A673 (cell line): Measurements from ENCODE around the gene MUSK. TPM values are rescaled to one million over a fixed set of nuclear protein-coding genes. Genes with fewer than 3 reads are reported as not detected.
"Not testable (repeated sequence)": the region's sequence is repeated elsewhere in the genome, so short reads cannot be mapped to it uniquely, and the experiment has no call there.

Experiments used
- BruUV-seq: library from RNA; stranded (reverse); fragments of 400-500 nt; replicated peaks from 2 replicates; lab custom pipeline; 2021; lab: Mats Ljungman, UMichigan
- CTCF ChIA-PET: fragments of 300-600 bp; sonication (Branson Sonifier 250); formaldehyde crosslinking; loops from one replicate; lab custom pipeline; 2022; ENCODE audit warnings: antibody characterized with exemption; lab: Charles Lee
- POLR2A ChIA-PET: fragments of 300-600 bp; sonication (Branson Sonifier 250); formaldehyde crosslinking; loops from one replicate; lab custom pipeline; 2022; ENCODE audit warnings: antibody characterized with exemption; ENCODE audit not compliant: low non-redundant PET; lab: Charles Lee
- DNase-seq: peaks from one replicate; pipeline ENCODE4 v3.0.0-alpha.2; 2015; ENCODE audit warnings: low spot score
- H3K27ac ChIP-seq: fragments of 200-600 bp; sonication (generic); 2 replicates; pipeline ENCODE4 v1.5.1; 2016; ENCODE audit warnings: mixed run types, low read depth, mild to moderate bottlenecking, mixed read lengths, antibody characterized with exemption, low read length; ENCODE audit not compliant: poor library complexity, severe bottlenecking
- H3K27me3 ChIP-seq: fragments of 200-600 bp; sonication (generic); replicated peaks from 2 replicates; pipeline ENCODE4 v1.6.1; 2017; ENCODE audit warnings: mixed run types, low read depth, mild to moderate bottlenecking, mixed read lengths, antibody characterized with exemption, low read length; ENCODE audit not compliant: insufficient read depth, poor library complexity
- H3K36me3 ChIP-seq: fragments of 200-600 bp; sonication (generic); 2 replicates; pipeline ENCODE4 v1.6.1; 2016; ENCODE audit warnings: mixed run types, mild to moderate bottlenecking, mixed read lengths, antibody characterized with exemption, low read length; ENCODE audit not compliant: insufficient read depth, poor library complexity, severe bottlenecking
- H3K4me1 ChIP-seq: fragments of 200-600 bp; sonication (generic); 2 replicates; pipeline ENCODE4 v1.6.1; 2017; ENCODE audit warnings: mixed run types, mild to moderate bottlenecking, mixed read lengths, antibody characterized with exemption, low read length; ENCODE audit not compliant: insufficient read depth, poor library complexity, severe bottlenecking
- H3K4me3 ChIP-seq: fragments of 200-600 bp; sonication (generic); 2 replicates; pipeline ENCODE4 v1.5.1; 2016; ENCODE audit warnings: low read depth, mixed run types, mild to moderate bottlenecking, mixed read lengths, low read length; ENCODE audit not compliant: poor library complexity, severe bottlenecking
- H3K9me3 ChIP-seq: fragments of 200-600 bp; sonication (generic); 2 replicates; pipeline ENCODE4 v1.6.1; 2016; ENCODE audit warnings: mixed run types, low read depth, mild to moderate bottlenecking, mixed read lengths, antibody characterized with exemption, low read length; ENCODE audit not compliant: poor library complexity, severe bottlenecking
- CTCF ChIP-seq: fragments of 300-800, 200-600 bp; sonication (generic); conservative IDR thresholded peaks from 2 replicates; pipeline ENCODE4 v1.5.1; 2017; ENCODE audit warnings: low read depth, mild to moderate bottlenecking, antibody characterized with exemption, low read length, moderate library complexity, mixed read lengths
- EZH2 ChIP-seq: fragments of 200-600 bp; sonication (generic); IDR thresholded peaks from 2 replicates; pipeline ENCODE4 v1.6.1; 2017; ENCODE audit warnings: borderline replicate concordance, low read depth, mild to moderate bottlenecking, mixed read lengths, antibody characterized with exemption, low read length; ENCODE audit not compliant: poor library complexity, severe bottlenecking
- intact Hi-C: fragments of 100-400 bp; cut with micrococcal nuclease; formaldehyde crosslinking; loops from one replicate; pipeline ENCODE4 v1.10.0; 2022; ENCODE audit not compliant: unreplicated experiment
- total RNA-seq: library from RNA; stranded (reverse); gene quantifications from 2 replicates; pipeline ENCODE4 v1.2.3, GENCODE V29; 2021

MUSK gene
- total RNA-seq, 1 experiment from 2014 or later = not detected

DNA sequence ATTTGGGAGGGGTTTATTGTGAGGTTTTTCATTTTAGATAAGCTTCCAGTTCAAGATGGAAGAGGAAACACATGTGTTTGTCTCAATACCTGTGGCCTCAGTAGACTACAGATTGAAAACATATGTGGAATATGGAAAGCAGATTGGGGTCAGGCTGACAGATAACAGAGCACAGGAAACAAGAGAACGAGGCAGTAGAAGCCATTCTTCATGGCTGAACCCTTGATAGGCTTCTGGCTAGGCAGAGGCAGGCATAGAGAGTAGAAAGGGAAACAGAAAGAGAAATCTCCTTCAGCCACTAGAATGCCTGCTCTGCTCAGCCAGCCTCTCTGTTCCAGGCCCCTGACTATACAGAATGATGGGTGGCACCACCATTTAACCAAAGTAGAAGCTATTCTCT is 152.5 kb downstream of the MUSK start:
- CTCF ChIA-PET = no interaction called here
- intact Hi-C loops = no loop called here
- H3K36me3 ChIP-seq = no peaks in the 10 kb centered on the region
- POLR2A ChIA-PET = no interaction called here
- no peak overlapping the region for H3K4me3 ChIP-seq
- H3K4me1 ChIP-seq = no peaks in the 10 kb centered on the region
- no TSS peak for BruUV-seq
- no peaks in the 10 kb centered on the region for H3K27me3 ChIP-seq
- no peak for DNase-seq
- H3K27ac ChIP-seq = no peak overlapping the region
- TF ChIP-seq CTCF = no peak
- TF ChIP-seq EZH2 = no peak
- H3K9me3 ChIP-seq = no peaks in the 10 kb centered on the region

DNA sequence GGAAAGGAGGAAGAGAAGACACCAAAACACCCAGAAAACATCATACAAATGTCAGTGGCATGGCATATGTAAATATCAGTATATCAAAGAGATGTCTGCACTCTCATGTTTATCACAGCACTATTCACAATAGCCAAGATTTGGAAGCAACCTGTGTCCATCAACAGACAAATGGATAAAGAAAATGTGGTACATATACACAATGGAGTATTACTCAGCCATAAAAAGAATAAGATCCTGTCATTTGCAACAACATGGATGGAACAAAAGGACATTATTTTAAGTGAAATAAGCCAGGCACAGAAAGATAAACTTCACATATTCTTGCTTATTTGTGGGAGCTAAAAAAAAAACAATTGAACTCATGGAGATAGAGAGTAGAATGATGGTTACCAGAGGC is 156.5 kb downstream of the MUSK start:
- CTCF ChIA-PET, H3K27ac ChIP-seq, H3K36me3 ChIP-seq, H3K9me3 ChIP-seq, H3K4me3 ChIP-seq, H3K4me1 ChIP-seq, intact Hi-C loops, POLR2A ChIA-PET, BruUV-seq, H3K27me3 ChIP-seq, DNase-seq: not testable (repeated sequence)

DNA sequence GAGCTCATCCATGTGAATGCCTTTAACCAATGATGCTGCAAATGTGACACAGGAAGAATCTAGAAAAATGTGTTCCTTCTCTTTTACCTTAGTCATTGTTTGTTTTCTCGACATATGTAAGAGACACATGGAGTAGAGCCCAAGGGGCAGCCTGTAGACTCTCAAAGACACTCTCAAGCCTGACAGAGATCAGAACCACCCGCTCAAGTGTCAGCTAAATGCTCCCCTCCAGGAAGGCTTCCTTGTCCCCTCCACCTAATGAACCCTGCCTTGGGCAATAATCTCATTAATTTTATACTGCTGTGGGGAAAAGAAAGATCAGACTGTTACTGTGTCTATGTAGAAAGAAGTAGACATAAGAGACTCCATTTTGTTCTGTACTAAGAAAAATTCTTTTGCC is 157.4 kb downstream of the MUSK start:
- H3K27me3 ChIP-seq = no peaks in the 10 kb centered on the region
- BruUV-seq = no TSS peak
- intact Hi-C loops = no loop called here
- H3K36me3 ChIP-seq = no peaks in the 10 kb centered on the region
- POLR2A ChIA-PET = no interaction called here
- no peaks in the 10 kb centered on the region for H3K9me3 ChIP-seq
- no peak for TF ChIP-seq CTCF
- TF ChIP-seq EZH2 = no peak
- H3K4me1 ChIP-seq = no peaks in the 10 kb centered on the region
- DNase-seq = no peak
- H3K27ac ChIP-seq = no peak overlapping the region
- CTCF ChIA-PET = no interaction called here
- H3K4me3 ChIP-seq = no peak overlapping the region

- H3K27me3 ChIP-seq, DNase-seq, H3K4me3 ChIP-seq, BruUV-seq, H3K27ac ChIP-seq, H3K36me3 ChIP-seq, CTCF ChIA-PET, H3K4me1 ChIP-seq, intact Hi-C loops, H3K9me3 ChIP-seq, POLR2A ChIA-PET: not testable (repeated sequence)
These were observed 157.8 kb downstream of the MUSK start for GRCh38 chr9:110826400-110826799.
